Measurements from ENCODE around the gene RBMS2. TPM values are rescaled to one million over a fixed set of nuclear protein-coding genes. Genes with fewer than 3 reads are reported as not detected.
"Not testable (repeated sequence)": the region's sequence is repeated elsewhere in the genome, so short reads cannot be mapped to it uniquely, and the experiment has no call there.

RBMS2 gene
- total RNA-seq, 2 experiments from 2014 or later: 4.8 to 5.5 TPM

DNA sequence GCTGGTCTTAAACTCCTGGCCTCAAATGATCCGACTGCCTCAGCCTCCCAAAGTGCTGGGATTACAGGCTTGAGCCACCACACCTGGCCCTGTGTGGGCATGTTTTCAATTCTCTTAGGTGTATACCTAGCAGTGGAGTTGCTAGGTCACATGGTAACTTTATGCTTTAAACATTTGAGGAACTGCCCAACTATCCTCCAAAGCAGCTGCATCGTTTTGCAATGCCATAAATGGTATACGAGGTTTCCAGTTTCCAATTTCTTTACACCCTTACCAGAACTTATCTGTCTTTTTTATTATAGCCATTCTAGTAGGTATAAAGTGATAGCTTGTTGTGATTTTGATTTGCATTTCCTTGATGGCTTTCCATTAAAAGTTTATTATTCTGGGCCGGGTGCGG lies 25.1 kb downstream of the RBMS2 start:
- ChIA-PET CTCF (interaction anchor here (2.2 kb wide), 1 partner anchor 25 kb away, joined by 4 read pairs; the partner anchor contains the start of gene RBMS2), POLR2A (no interaction called here)
- H3K4me3 Mint-ChIP-seq: no peak overlapping the region
- ATAC-seq (no peak), DNase-seq (no peak)
- no peaks in the 10 kb centered on the region for H3K36me3 Mint-ChIP-seq (ENCODE audit: low read depth)
- no peaks in the 10 kb centered on the region for H3K27me3 Mint-ChIP-seq (ENCODE audit: low read depth)
- H3K9me3 Mint-ChIP-seq (ENCODE audit: insufficient read depth): no peaks in the 10 kb centered on the region
- H3K27ac Mint-ChIP-seq: no peak overlapping the region
- no peaks in the 10 kb centered on the region for H3K4me1 Mint-ChIP-seq (ENCODE audit: low read depth)

DNA sequence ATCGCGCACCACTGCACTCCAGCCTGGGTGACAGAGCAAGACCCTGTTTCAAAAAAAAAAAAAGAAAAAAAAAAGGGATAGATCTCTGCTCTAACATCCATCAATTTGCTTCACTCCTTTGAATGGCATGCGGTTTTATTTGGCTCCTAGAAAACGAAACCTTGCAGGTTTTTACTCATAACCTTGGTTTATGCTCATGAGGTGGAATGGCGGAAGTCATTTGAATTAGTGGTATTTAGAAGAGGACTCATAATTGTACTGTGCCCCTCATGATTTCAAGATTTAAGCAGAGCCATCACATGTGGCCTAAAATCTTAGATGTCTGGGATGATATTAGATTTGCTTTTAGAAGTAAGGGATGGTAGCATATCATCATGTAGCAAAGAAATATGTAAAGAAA lies 29.4 kb downstream of the RBMS2 start:
- DNase-seq (no peak), ATAC-seq (no peak)
- no peak overlapping the region for H3K27ac Mint-ChIP-seq
- no peaks in the 10 kb centered on the region for H3K36me3 Mint-ChIP-seq (ENCODE audit: low read depth)
- H3K4me3 Mint-ChIP-seq: no peak overlapping the region
- no peaks in the 10 kb centered on the region for H3K27me3 Mint-ChIP-seq (ENCODE audit: low read depth)
- ChIA-PET POLR2A (no interaction called here), CTCF (no interaction called here)
- no peaks in the 10 kb centered on the region for H3K4me1 Mint-ChIP-seq (ENCODE audit: low read depth)
- no peaks in the 10 kb centered on the region for H3K9me3 Mint-ChIP-seq (ENCODE audit: insufficient read depth)

- Mint-ChIP-seq H3K27ac (peak overlapping the region; percentile 73), H3K9me3 (ENCODE audit: insufficient read depth) (no peaks in the 10 kb centered on the region), H3K36me3 (ENCODE audit: low read depth) (no peaks in the 10 kb centered on the region), H3K4me1 (ENCODE audit: low read depth) (peaks cover 26% of the 10 kb centered on the region), H3K27me3 (ENCODE audit: low read depth) (no peaks in the 10 kb centered on the region), H3K4me3 (peak overlapping the region; percentile 26)
- ATAC-seq (peak; percentile 81), DNase-seq (peak; percentile 57)
- ChIA-PET POLR2A (no interaction called here), CTCF (interaction anchor here (0.6 to 6.2 kb wide), 5 partner anchors 15 to 51 kb away, joined by 3 to 75 read pairs (median 3); no protein-coding TSS in a partner anchor)
Measured at GRCh38 chr12:56565510-56566101, 44.0 kb downstream of the RBMS2 start.

DNA sequence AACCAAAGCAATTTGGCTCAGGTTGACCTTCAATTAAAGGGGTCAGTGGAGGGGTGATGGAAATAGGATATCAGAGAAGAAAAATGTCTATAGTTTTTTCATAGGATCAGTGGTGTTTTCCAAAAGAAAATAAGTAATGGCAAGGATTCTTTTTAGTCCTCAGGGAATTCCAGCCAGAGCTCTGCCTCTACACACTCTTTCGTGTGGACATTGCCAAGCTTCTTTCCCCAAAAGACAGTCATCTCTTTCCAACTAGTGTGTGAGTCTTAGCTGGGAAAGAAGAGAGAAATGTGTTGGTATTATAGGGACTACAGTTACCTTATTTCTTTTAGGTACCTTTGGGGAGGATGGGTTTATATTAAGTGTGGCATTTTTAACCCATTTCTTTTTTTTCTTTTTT lies 46.5 kb downstream of the RBMS2 start:
- ChIA-PET POLR2A (no interaction called here), CTCF (interaction anchor here (1.1 to 6.2 kb wide), 4 partner anchors 13 to 69 kb away, joined by 3 to 75 read pairs (median 12); no protein-coding TSS in a partner anchor)
- no peaks in the 10 kb centered on the region for H3K36me3 Mint-ChIP-seq (ENCODE audit: low read depth)
- H3K27me3 Mint-ChIP-seq (ENCODE audit: low read depth): no peaks in the 10 kb centered on the region
- no peak overlapping the region for H3K4me3 Mint-ChIP-seq
- no peaks in the 10 kb centered on the region for H3K9me3 Mint-ChIP-seq (ENCODE audit: insufficient read depth)
- no peak for DNase-seq
- peaks cover 31% of the 10 kb centered on the region for H3K4me1 Mint-ChIP-seq (ENCODE audit: low read depth)
- ATAC-seq: no peak
- H3K27ac Mint-ChIP-seq: no peak overlapping the region

GRCh38 chr12:56571121-56571520 lies 49.5 kb downstream of the RBMS2 start:
- ChIA-PET POLR2A (no interaction called here), CTCF (interaction anchor here (3.5 to 6.2 kb wide), 2 partner anchors 22 to 57 kb away, joined by 17 to 75 read pairs; no protein-coding TSS in a partner anchor)
- peaks cover 28% of the 10 kb centered on the region for H3K4me1 Mint-ChIP-seq (ENCODE audit: low read depth)
- no peaks in the 10 kb centered on the region for H3K9me3 Mint-ChIP-seq (ENCODE audit: insufficient read depth)
- no peak overlapping the region for H3K27ac Mint-ChIP-seq
- H3K27me3 Mint-ChIP-seq (ENCODE audit: low read depth): no peaks in the 10 kb centered on the region
- DNase-seq: no peak
- H3K4me3 Mint-ChIP-seq: no peak overlapping the region
- ATAC-seq: no peak
- no peaks in the 10 kb centered on the region for H3K36me3 Mint-ChIP-seq (ENCODE audit: low read depth)

DNA sequence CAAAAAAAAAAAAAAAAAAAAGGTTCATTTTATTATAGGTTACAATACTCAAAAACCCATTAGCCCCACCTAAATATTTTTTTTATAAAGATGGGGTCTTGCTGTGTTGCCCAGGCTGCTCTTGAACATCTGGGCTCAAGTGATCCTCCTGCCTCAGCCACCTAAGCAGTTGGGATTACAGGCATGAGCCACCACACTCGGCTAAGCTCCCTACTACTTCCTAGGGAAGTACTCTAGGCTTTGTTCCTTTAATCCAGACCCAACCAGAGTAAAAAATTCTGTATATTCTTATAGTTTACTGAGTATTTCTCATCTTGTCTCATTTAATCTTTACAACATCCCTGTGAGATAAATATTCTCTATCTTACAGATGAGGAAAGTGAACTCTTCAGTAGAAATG lies 50.7 kb downstream of the RBMS2 start:
- ChIA-PET CTCF (interaction anchor here (1.2 to 3.5 kb wide), 4 partner anchors 8 to 58 kb away, joined by 4 to 18 read pairs (median 15); no protein-coding TSS in a partner anchor), POLR2A (no interaction called here)
- no peaks in the 10 kb centered on the region for H3K9me3 Mint-ChIP-seq (ENCODE audit: insufficient read depth)
- H3K27ac Mint-ChIP-seq: no peak overlapping the region
- no peak for ATAC-seq
- no peaks in the 10 kb centered on the region for H3K27me3 Mint-ChIP-seq (ENCODE audit: low read depth)
- H3K4me1 Mint-ChIP-seq (ENCODE audit: low read depth): peaks cover 24% of the 10 kb centered on the region
- no peak overlapping the region for H3K4me3 Mint-ChIP-seq
- no peaks in the 10 kb centered on the region for H3K36me3 Mint-ChIP-seq (ENCODE audit: low read depth)
- no peak for DNase-seq

DNA sequence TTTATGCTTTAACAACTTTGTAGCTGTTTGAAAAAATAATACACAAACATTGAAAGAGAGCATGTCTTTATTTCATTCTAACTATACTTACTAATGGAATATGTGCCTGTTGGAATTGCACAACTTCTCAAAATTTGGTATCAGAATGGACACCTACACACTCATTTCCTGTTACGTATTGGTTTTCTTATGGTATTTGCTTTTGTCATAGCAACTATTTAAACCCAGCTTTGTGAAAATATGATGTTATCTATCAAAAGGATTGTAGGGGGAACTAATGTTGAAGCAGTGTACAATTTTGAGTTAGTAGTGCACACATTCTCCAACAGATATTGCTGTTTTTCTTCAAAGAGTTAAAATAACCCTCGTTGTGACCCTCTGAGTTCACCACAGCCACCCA lies 52.6 kb downstream of the RBMS2 start:
- H3K9me3 Mint-ChIP-seq (ENCODE audit: insufficient read depth): no peaks in the 10 kb centered on the region
- no peaks in the 10 kb centered on the region for H3K36me3 Mint-ChIP-seq (ENCODE audit: low read depth)
- H3K4me1 Mint-ChIP-seq (ENCODE audit: low read depth): peaks cover 23% of the 10 kb centered on the region
- peak; percentile 10 for ATAC-seq
- POLR2A ChIA-PET: no interaction called here
- H3K27ac Mint-ChIP-seq: no peak overlapping the region
- CTCF ChIA-PET: interaction anchor here (0.9 to 4.9 kb wide), 9 partner anchors 9 to 68 kb away, joined by 3 to 38 read pairs (median 7); partner anchors contain the start of gene RBMS2
- H3K27me3 Mint-ChIP-seq (ENCODE audit: low read depth): no peaks in the 10 kb centered on the region
- DNase-seq: no peak
- no peak overlapping the region for H3K4me3 Mint-ChIP-seq

GRCh38 chr12:56577248-56577647 lies 55.6 kb downstream of the RBMS2 start:
- not testable (repeated sequence) for H3K27ac Mint-ChIP-seq; DNase-seq; H3K27me3 Mint-ChIP-seq (ENCODE audit: low read depth); ATAC-seq; H3K4me3 Mint-ChIP-seq; H3K9me3 Mint-ChIP-seq (ENCODE audit: insufficient read depth); H3K36me3 Mint-ChIP-seq (ENCODE audit: low read depth)
- ChIA-PET CTCF (interaction anchor here (1.0 to 4.9 kb wide), 4 partner anchors 13 to 63 kb away, joined by 3 to 38 read pairs (median 7); no protein-coding TSS in a partner anchor), POLR2A (interaction anchor here (0.6 kb wide), 1 partner anchor 259 kb away, joined by 4 read pairs; no protein-coding TSS in a partner anchor)
- H3K4me1 Mint-ChIP-seq (ENCODE audit: low read depth): peaks cover 28% of the 10 kb centered on the region

DNA sequence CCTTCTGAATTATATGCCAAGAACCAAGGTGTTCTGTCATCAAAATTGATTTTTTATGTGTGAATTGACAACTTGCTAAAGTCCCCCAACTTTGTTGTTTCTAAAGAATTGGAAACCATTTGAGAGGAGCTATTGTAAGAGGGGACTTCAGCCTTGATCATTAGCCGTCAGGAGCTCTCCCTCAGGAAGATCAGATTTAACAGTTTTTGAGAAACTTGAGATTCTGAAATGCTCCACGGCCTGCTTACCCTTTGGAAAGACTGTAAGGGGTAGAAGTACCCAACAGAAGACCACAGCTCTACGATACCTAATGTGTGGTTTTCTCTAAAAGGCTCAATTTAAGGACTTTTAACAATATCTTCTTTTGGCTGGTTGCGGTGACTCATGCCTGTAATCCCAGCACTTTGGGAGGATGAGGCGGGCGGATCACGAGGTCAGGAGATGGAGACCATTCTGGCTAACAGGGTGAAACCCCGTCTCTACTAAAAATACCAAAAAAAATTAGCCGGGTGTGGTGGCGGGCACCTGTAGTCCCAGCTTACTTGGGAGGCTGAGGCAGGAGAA lies 57.4 kb downstream of the RBMS2 start:
- Mint-ChIP-seq H3K27me3 (ENCODE audit: low read depth) (no peaks in the 10 kb centered on the region), H3K9me3 (ENCODE audit: insufficient read depth) (no peaks in the 10 kb centered on the region), H3K4me3 (no peak overlapping the region), H3K36me3 (ENCODE audit: low read depth) (peaks cover 3% of the 10 kb centered on the region), H3K27ac (no peak overlapping the region), H3K4me1 (ENCODE audit: low read depth) (peaks cover 37% of the 10 kb centered on the region)
- ChIA-PET CTCF (interaction anchor here (0.7 to 3.6 kb wide), 5 partner anchors 9 to 76 kb away, joined by 3 to 50 read pairs (median 3); no protein-coding TSS in a partner anchor), POLR2A (interaction anchor here (0.6 to 0.7 kb wide), 2 partner anchors 104 to 176 kb away, joined by 3 read pairs; no protein-coding TSS in a partner anchor)
- ATAC-seq (no peak), DNase-seq (no peak)

DNA sequence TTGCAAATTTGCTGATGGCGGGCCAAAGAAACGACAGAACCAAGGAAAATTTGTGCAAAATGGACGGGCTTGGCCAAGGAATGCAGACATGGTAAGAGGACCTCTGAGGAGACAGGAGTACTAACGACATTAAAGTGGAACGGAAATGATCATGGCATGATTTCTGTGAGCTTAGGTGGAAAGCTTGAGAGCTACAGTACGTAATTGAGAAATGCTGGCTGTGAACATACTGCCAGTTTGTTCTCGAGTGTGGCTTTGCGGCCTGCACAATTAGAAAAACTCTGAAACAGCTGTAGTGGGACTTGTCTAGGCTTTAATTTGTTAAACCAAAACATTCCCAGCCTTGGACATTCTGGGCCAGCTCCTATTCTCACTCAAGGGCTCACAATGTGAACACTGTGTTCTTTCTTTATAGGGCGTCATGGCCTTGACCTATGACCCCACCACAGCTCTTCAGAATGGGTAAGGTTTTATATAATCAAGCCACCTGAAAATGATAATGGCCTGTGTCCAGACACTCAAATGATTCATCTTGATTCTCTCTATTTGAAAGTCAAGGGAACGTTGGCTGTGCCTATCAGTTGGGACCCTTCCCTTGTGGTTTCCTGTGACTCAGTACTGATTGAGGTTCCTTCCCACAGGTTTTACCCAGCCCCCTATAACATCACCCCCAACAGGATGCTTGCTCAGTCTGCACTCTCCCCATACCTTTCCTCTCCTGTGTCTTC lies 60.0 kb downstream of the RBMS2 start:
- no peaks in the 10 kb centered on the region for H3K27me3 Mint-ChIP-seq (ENCODE audit: low read depth)
- peaks cover 3% of the 10 kb centered on the region for H3K36me3 Mint-ChIP-seq (ENCODE audit: low read depth)
- H3K27ac Mint-ChIP-seq: peak overlapping the region; percentile 86
- CTCF ChIA-PET: interaction anchor here (0.6 to 3.6 kb wide), 13 partner anchors 9 to 513 kb away, joined by 3 to 50 read pairs (median 4); partner anchors contain the start of gene RBMS2
- peaks cover 34% of the 10 kb centered on the region for H3K4me1 Mint-ChIP-seq (ENCODE audit: low read depth)
- no peaks in the 10 kb centered on the region for H3K9me3 Mint-ChIP-seq (ENCODE audit: insufficient read depth)
- ATAC-seq: peak; percentile 91
- POLR2A ChIA-PET: interaction anchor here (0.7 to 1.1 kb wide), 2 partner anchors 12 to 529 kb away, joined by 3 read pairs; partner anchors contain the start of gene STAT6
- DNase-seq: peak; percentile 72
- H3K4me3 Mint-ChIP-seq: peak overlapping the region; percentile 53

DNA sequence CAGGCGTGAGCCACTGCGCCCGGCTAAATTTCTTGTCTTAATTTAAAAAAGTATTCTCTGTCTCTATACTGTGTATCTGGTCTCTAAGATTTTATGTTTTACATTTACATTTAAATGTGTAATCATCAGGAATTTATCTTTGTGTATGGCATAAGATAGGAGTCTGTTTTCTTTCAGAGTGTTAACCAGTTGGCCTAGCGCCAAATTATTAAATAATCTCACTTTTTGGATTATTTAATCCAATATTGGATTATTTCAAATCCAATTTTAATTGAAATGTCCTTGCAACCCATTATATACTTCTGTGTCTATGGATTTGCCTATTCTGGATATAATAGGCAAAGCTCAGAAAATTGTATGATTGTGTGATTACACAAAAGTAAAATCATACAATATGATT lies 63.5 kb downstream of the RBMS2 start:
- ChIA-PET POLR2A (no interaction called here), CTCF (interaction anchor here (0.8 to 13.4 kb wide), 3 partner anchors 17 to 73 kb away, joined by 3 to 188 read pairs (median 3); no protein-coding TSS in a partner anchor)
- H3K36me3 Mint-ChIP-seq (ENCODE audit: low read depth): peaks cover 3% of the 10 kb centered on the region
- DNase-seq (no peak), ATAC-seq (no peak)
- H3K27ac Mint-ChIP-seq: no peak overlapping the region
- no peaks in the 10 kb centered on the region for H3K27me3 Mint-ChIP-seq (ENCODE audit: low read depth)
- H3K4me1 Mint-ChIP-seq (ENCODE audit: low read depth): peaks cover 36% of the 10 kb centered on the region
- no peak overlapping the region for H3K4me3 Mint-ChIP-seq
- H3K9me3 Mint-ChIP-seq (ENCODE audit: insufficient read depth): no peaks in the 10 kb centered on the region

All from activated CD8-positive, alpha-beta T cell treated with anti-CD3 and anti-CD28 coated beads, Interleukin-2, amount 10 ng/mL, durations not matched to agents 7 days and 5 days (primary cell).